Skeletal muscle satellite cell (primary cell): ENCODE measurements around the gene LOXHD1.

Experiments
- H3K27me3 ChIP-seq: 2 replicates; pipeline ENCODE4 v1.7.0; 2013; ENCODE audit warnings: low read length; ENCODE audit not compliant: control insufficient read depth, insufficient read depth
- H3K36me3 ChIP-seq: 2 replicates; pipeline ENCODE4 v1.7.0; 2013; ENCODE audit warnings: mild to moderate bottlenecking, control low read depth, low read length; ENCODE audit not compliant: insufficient read depth
- H3K4me1 ChIP-seq: 2 replicates; pipeline ENCODE4 v1.7.0; 2013; ENCODE audit warnings: low read length; ENCODE audit not compliant: control insufficient read depth, insufficient read depth
- H3K4me2 ChIP-seq: 2 replicates; pipeline ENCODE4 v1.7.0; 2013; ENCODE audit warnings: mild to moderate bottlenecking, low read length
- H3K4me3 ChIP-seq: 2 replicates; pipeline ENCODE4 v1.7.0; 2013; ENCODE audit warnings: low read length
- H3K9ac ChIP-seq: 2 replicates; pipeline ENCODE4 v1.7.0; 2013; ENCODE audit warnings: mild to moderate bottlenecking, low read depth, low read length, moderate library complexity
- H3K9me3 ChIP-seq: replicated peaks from 2 replicates; pipeline ENCODE4 v1.7.0; 2013; ENCODE audit warnings: mild to moderate bottlenecking, control low read depth, low read length

Gene LOXHD1

GRCh38 chr18:46555213-46555612 lies 101.8 kb downstream of the LOXHD1 start:
- Histone ChIP-seq H3K4me2 (no peak overlapping the region), H3K36me3 (no peaks in the 10 kb centered on the region), H3K27me3 (no peaks in the 10 kb centered on the region), H3K9ac (no peak overlapping the region), H3K4me1 (no peaks in the 10 kb centered on the region), H3K9me3 (no peaks in the 10 kb centered on the region), H3K4me3 (no peak overlapping the region)

GRCh38 chr18:46554406-46555080 lies 102.5 kb downstream of the LOXHD1 start:
- H3K27me3 ChIP-seq = no peaks in the 10 kb centered on the region
- no peaks in the 10 kb centered on the region for H3K9me3 ChIP-seq
- H3K9ac ChIP-seq = no peak overlapping the region
- no peaks in the 10 kb centered on the region for H3K36me3 ChIP-seq
- H3K4me1 ChIP-seq = no peaks in the 10 kb centered on the region
- no peak overlapping the region for H3K4me2 ChIP-seq
- H3K4me3 ChIP-seq = no peak overlapping the region

DNA sequence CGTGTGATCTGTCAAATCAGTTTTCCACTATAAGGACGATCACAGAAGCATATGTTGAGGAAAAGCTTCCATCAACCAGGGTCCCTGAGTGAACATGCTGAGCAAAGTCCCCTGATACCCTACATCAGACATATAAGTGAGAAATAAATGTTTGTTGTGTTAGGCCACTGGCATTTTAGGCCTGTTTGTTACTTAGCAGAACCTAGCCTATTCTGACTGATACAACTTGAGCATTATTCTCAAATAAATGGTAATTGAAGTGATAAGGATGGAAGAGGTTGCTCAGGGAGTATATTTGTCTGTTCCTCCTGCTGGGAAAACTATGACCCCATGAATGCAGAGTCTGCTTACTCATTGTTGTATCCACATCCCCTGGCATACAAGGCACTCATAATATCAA lies 106.4 kb downstream of the LOXHD1 start:
- H3K4me1 ChIP-seq = no peaks in the 10 kb centered on the region
- no peaks in the 10 kb centered on the region for H3K27me3 ChIP-seq
- H3K36me3 ChIP-seq = no peaks in the 10 kb centered on the region
- no peak overlapping the region for H3K4me3 ChIP-seq
- H3K9me3 ChIP-seq = no peaks in the 10 kb centered on the region
- H3K9ac ChIP-seq = no peak overlapping the region
- no peak overlapping the region for H3K4me2 ChIP-seq

DNA sequence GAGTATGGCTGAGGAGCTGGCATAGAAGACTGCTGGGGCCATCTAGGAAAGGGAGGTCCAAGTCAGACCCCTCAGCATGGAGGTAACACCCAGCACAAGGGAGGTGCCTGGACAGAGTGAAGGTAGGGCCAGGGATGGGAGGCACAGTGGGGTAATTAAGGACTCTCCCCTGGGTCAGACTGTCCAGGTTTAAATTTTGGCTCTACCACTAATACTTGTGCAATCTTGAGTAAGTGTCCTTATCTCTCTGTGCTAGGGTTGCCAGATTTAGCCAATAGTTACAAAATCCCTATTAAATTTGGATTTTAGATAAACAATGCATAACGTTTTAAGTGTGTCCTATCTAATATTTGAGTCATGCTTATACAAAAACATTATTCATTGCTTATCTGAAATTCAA lies 109.5 kb downstream of the LOXHD1 start:
- no peak overlapping the region for H3K4me3 ChIP-seq
- H3K4me1 ChIP-seq = no peaks in the 10 kb centered on the region
- no peaks in the 10 kb centered on the region for H3K27me3 ChIP-seq
- H3K4me2 ChIP-seq = no peak overlapping the region
- H3K9ac ChIP-seq = no peak overlapping the region
- no peaks in the 10 kb centered on the region for H3K9me3 ChIP-seq
- H3K36me3 ChIP-seq = no peaks in the 10 kb centered on the region

- Histone ChIP-seq H3K4me2 (no peak overlapping the region), H3K36me3 (no peaks in the 10 kb centered on the region), H3K4me3 (no peak overlapping the region), H3K9ac (no peak overlapping the region), H3K27me3 (no peaks in the 10 kb centered on the region), H3K9me3 (no peaks in the 10 kb centered on the region), H3K4me1 (no peaks in the 10 kb centered on the region)
Measured at GRCh38 chr18:46546111-46546640, 110.8 kb downstream of the LOXHD1 start.

DNA sequence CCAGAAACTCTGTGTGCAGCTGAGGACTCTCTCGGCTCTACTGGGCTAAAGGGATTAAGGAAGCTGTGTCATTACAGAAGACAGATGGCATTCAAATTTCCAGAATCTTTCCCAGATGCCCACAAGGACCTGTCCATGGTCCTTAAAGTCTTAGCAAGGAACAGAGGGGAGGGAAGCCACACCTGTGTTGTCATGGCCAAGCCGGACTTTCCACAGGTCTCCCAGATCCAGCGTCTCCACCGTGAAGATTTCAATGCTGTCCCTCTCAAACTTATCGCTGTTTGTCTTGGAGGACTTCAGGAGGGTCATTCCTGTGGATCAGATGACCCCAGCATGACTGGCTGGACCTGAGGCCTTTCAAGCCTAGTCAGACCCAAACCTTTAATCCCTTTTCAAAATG lies 114.5 kb downstream of the LOXHD1 start:
- Histone ChIP-seq H3K9ac (no peak overlapping the region), H3K4me3 (no peak overlapping the region), H3K27me3 (no peaks in the 10 kb centered on the region), H3K36me3 (no peaks in the 10 kb centered on the region), H3K4me1 (no peaks in the 10 kb centered on the region), H3K4me2 (no peak overlapping the region), H3K9me3 (no peaks in the 10 kb centered on the region)

DNA sequence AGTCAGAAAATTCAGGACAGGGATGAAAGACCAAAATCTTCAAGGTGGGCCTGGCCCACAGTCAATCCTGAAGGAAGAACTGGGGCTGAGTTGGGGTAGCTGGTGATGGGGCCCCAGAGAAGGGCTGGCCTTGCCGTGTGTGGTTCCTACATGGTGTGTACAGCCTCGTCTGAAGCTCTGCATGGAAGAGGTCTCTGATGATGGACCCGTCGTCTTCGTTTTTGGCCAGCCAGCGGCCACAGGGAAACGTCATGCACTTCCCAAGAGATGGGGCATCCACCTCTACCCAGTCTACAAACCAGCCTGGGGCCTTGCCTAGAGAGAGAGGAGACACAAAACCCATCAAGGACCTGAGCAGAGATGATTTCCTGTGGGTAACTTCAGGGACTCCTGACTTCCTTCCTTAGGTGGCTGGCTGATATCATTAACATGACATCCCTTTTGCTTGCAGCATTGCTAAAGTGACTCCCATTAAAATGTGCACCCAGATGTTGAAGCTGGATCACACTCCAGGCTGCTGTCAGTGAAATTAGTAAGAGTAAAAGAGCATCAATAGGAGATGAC lies 115.3 kb downstream of the LOXHD1 start:
- H3K4me1 ChIP-seq = no peaks in the 10 kb centered on the region
- no peak overlapping the region for H3K4me2 ChIP-seq
- H3K9me3 ChIP-seq = no peaks in the 10 kb centered on the region
- H3K4me3 ChIP-seq = no peak overlapping the region
- no peaks in the 10 kb centered on the region for H3K36me3 ChIP-seq
- H3K27me3 ChIP-seq = no peaks in the 10 kb centered on the region
- H3K9ac ChIP-seq = no peak overlapping the region

DNA sequence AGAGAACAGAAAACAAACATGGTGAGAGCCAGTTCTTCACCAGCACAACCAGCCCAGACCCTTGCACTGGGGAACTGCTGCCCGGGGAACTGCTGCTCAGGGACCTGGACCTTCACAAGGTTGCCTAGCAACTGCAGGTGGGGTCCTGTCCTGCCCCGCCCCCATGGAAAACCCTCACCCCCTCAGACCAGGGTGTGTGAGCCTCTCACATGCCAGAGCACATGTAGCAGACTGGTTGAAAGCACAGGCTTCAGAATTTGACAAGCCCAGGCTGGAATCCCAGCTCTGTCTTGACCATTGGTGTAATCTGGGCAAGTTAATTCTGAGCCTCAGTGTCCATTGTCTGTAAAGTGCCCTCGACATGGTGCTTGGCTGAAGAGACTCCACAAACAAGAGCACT lies 118.6 kb downstream of the LOXHD1 start:
- Histone ChIP-seq H3K36me3 (no peaks in the 10 kb centered on the region), H3K4me2 (no peak overlapping the region), H3K4me3 (no peak overlapping the region), H3K27me3 (no peaks in the 10 kb centered on the region), H3K9ac (no peak overlapping the region), H3K4me1 (no peaks in the 10 kb centered on the region), H3K9me3 (no peaks in the 10 kb centered on the region)

DNA sequence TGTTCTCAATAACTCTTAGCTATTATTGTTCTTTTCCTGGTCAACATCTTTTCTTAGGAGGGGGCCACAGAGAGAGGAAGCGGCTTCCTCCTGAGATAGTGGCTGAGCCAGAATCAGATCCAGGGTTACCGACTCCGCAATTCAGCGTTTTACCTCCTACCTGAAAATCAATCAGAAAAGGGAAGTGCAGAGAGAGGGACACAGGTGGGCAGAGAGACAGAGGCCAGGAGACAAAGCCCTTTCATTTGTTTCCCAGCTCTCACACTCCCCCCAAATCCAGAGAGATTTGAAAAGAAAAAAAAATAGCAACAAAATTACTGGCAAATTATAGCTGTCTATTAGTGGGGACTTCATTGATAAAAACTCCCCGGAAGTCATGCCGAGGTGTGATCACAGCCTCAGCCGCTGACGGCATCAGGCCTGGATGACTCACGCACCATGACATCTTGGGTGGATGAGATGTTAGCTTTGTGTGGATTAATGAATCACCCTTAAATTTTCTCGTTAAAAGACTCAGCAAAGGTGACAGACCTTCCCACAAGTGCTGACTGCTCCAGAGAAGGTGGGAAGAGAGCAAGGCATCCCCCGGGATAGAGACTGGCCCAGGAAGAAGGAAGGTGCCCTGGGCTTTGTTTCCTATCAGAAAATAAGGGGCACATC lies 120.7 kb downstream of the LOXHD1 start:
- no peaks in the 10 kb centered on the region for H3K4me1 ChIP-seq
- H3K36me3 ChIP-seq = no peaks in the 10 kb centered on the region
- H3K27me3 ChIP-seq = no peaks in the 10 kb centered on the region
- no peaks in the 10 kb centered on the region for H3K9me3 ChIP-seq
- H3K4me2 ChIP-seq = no peak overlapping the region
- H3K9ac ChIP-seq = no peak overlapping the region
- H3K4me3 ChIP-seq = no peak overlapping the region

DNA sequence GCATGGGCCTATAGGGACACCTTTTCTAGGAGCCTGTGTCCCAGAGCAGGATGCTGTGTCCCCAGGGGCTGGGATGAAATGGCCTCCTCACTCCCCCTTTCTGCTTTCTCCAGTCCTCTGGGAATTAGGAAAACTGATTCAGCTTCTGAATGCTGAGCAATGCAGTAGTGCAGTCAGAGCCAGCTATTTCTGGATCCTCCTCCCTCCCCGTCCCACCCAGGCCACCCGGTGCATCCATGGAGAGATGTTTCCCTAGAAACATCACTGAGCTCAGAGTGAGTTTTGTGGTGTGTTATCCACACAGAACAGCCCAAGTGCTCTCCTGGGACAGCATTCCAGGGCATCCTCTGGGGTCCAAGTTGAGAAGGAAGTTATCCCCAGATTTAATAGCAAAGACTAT lies 125.5 kb downstream of the LOXHD1 start:
- H3K4me1 ChIP-seq = no peaks in the 10 kb centered on the region
- H3K36me3 ChIP-seq = no peaks in the 10 kb centered on the region
- no peaks in the 10 kb centered on the region for H3K9me3 ChIP-seq
- no peaks in the 10 kb centered on the region for H3K27me3 ChIP-seq
- H3K9ac ChIP-seq = no peak overlapping the region
- H3K4me3 ChIP-seq = no peak overlapping the region
- H3K4me2 ChIP-seq = no peak overlapping the region

DNA sequence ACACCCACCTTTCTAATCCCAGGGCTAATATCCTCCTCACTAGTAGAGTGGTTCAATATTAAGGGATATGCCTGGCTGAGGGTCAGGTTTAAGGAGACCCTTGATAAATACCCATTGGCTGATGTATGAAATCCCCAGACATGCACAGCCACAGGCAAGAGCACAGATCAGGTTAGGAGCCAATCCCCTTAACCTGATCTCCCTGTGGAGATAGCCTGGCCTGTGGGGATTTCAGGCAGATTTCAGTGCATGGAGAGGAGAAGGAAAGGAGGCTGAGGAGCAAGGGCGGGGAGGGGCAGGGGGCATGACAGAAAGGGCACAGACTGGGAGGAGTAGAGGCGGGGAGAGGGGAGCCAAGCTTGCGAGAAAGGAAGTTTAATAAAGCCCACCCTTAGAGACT lies 129.0 kb downstream of the LOXHD1 start:
- H3K4me3 ChIP-seq = no peak overlapping the region
- no peak overlapping the region for H3K4me2 ChIP-seq
- no peaks in the 10 kb centered on the region for H3K27me3 ChIP-seq
- H3K9ac ChIP-seq = no peak overlapping the region
- no peaks in the 10 kb centered on the region for H3K4me1 ChIP-seq
- H3K36me3 ChIP-seq = no peaks in the 10 kb centered on the region
- H3K9me3 ChIP-seq = no peaks in the 10 kb centered on the region

GRCh38 chr18:46519870-46520269 lies 137.2 kb downstream of the LOXHD1 start:
- Histone ChIP-seq H3K4me3 (no peak overlapping the region), H3K27me3 (peaks cover 4% of the 10 kb centered on the region), H3K4me2 (no peak overlapping the region), H3K9ac (no peak overlapping the region), H3K4me1 (no peaks in the 10 kb centered on the region), H3K9me3 (no peaks in the 10 kb centered on the region), H3K36me3 (no peaks in the 10 kb centered on the region)
